Measurements from ENCODE around the gene VPS26C.
A peak's percentile ranks its signal among the peaks of the same experiment; 100 is the strongest.

The VPS26C gene

GRCh38 chr21:37266515-37267221 is 466 bp downstream of the VPS26C start:
- peak; percentile 26 for DNase-seq (ENCODE audit: low spot score)

- DNase-seq (ENCODE audit: low spot score), result no peak
Measured at GRCh38 chr21:37264808-37265207, 2.3 kb downstream of the VPS26C start.

- no peak for DNase-seq (ENCODE audit: low spot score)
Measured at GRCh38 chr21:37263827-37264600, 3.1 kb downstream of the VPS26C start.

- DNase-seq (ENCODE audit: low spot score), result no peak
Measured at GRCh38 chr21:37259426-37259825, 7.7 kb downstream of the VPS26C start.

- no peak for DNase-seq (ENCODE audit: low spot score)
Measured at GRCh38 chr21:37257967-37258877, 8.9 kb downstream of the VPS26C start.

GRCh38 chr21:37257511-37257966 is 9.6 kb downstream of the VPS26C start:
- no peak for DNase-seq (ENCODE audit: low spot score)

GRCh38 chr21:37253991-37254390 is 13.1 kb downstream of the VPS26C start:
- no peak for DNase-seq (ENCODE audit: low spot score)

- DNase-seq (ENCODE audit: low spot score), result no peak
Measured at GRCh38 chr21:37251294-37251634, 15.9 kb downstream of the VPS26C start.

- DNase-seq (ENCODE audit: low spot score), result no peak
Measured at GRCh38 chr21:37249112-37249904, 17.8 kb downstream of the VPS26C start.

GRCh38 chr21:37248298-37248697 is 18.8 kb downstream of the VPS26C start:
- DNase-seq (ENCODE audit: low spot score), result no peak

GRCh38 chr21:37245151-37245550 is 22.0 kb downstream of the VPS26C start:
- no peak for DNase-seq (ENCODE audit: low spot score)

GRCh38 chr21:37244501-37245095 is 22.5 kb downstream of the VPS26C start:
- DNase-seq (ENCODE audit: low spot score), result no peak

GRCh38 chr21:37243961-37244360 is 23.2 kb downstream of the VPS26C start:
- no peak for DNase-seq (ENCODE audit: low spot score)

GRCh38 chr21:37241426-37241825 is 25.7 kb downstream of the VPS26C start:
- DNase-seq (ENCODE audit: low spot score), result no peak

- DNase-seq (ENCODE audit: low spot score), result no peak
Measured at GRCh38 chr21:37240978-37241377, 26.2 kb downstream of the VPS26C start.

GRCh38 chr21:37237764-37238163 is 29.4 kb downstream of the VPS26C start:
- no peak for DNase-seq (ENCODE audit: low spot score)

GRCh38 chr21:37237346-37237745 is 29.8 kb downstream of the VPS26C start:
- DNase-seq (ENCODE audit: low spot score), result no peak

- DNase-seq (ENCODE audit: low spot score), result no peak
Measured at GRCh38 chr21:37233551-37234146, 33.5 kb downstream of the VPS26C start.

GRCh38 chr21:37232274-37233018 is 34.7 kb downstream of the VPS26C start:
- DNase-seq (ENCODE audit: low spot score), result no peak

- DNase-seq (ENCODE audit: low spot score), result no peak
Measured at GRCh38 chr21:37231671-37232070, 35.5 kb downstream of the VPS26C start.
